ENCODE results near the gene GSTM3.

GRCh38 chr1:109750241-109750882 lies 9.5 kb upstream of the GSTM3 start:
- TF ChIP-seq CTCF (IDR thresholded peaks at IDR 0.05) = no peak
- no peak for TF ChIP-seq EP300 (IDR thresholded peaks at IDR 0.05)
- no peak for TF ChIP-seq POLR2AphosphoS5 (IDR thresholded peaks at IDR 0.05)

Data from upper lobe of left lung (tissue), 4 donors.